ENCODE data around the gene GPR22.

Gene GPR22

GRCh38 chr7:107480932-107481331 lies 11.1 kb downstream of the GPR22 start:
- no peak for DNase-seq

- DNase-seq = no peak
These were observed 12.7 kb downstream of the GPR22 start for GRCh38 chr7:107482571-107482970.

DNA sequence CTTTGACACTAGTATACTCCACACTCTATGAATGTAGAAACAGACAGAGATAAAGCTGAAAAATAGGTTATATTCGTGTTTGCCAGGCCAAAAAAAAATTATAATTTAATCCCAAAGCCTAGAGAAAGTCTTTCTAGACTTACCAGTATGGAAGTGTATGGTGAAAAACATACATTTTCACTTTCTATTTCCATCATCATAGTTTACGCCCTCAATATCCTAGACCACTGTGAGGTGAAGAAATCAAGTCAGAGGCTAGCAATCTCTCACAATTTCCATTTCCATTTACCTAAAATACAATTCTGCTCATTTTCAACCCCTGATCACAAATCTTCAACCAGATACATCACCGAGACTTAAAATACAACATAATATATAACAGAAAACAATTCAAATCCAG lies 16.2 kb downstream of the GPR22 start:
- no peak for DNase-seq

- no peak for DNase-seq
These were observed 23.0 kb downstream of the GPR22 start for GRCh38 chr7:107492875-107493274.

DNA sequence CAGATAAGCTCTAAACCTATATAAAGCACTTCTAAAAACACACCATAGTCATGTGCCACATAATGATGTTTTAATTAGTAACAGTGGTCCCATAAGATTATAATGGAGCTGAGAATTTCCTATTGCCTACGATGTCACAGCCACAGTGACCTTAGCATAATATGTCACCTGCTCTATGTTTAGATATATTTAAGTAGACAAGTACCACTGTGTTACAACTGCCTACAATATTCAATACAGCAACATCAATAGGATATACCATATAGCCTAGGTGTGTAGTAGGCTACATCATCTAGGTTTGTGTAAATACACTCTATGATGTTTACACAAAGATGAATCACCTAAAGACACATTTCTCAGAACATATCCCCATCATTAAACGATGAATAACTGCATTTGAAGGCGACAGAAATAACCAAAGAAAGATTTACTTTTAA lies 24.5 kb downstream of the GPR22 start:
- DNase-seq = no peak

GRCh38 chr7:107494884-107495283 lies 25.0 kb downstream of the GPR22 start:
- no peak for DNase-seq

DNA sequence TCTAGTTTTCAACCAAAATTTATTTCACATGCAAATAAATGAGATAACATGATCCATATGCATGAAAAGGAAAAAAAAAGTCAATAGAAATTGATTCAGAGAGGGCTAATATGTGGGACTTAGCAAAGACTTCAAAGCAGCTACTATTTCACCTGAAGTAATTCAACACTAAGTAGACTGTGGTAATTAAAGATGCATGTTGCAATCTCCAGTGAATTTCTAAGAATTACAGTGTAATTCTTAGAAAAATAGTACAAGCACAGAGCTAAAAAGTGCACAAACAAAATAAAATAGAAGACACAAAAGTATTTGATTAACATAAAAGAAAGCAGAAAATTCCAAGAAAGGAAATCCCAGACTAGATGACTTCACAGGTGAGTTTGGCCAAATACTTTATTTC lies 25.7 kb downstream of the GPR22 start:
- no peak for DNase-seq

GRCh38 chr7:107499731-107500130 lies 29.9 kb downstream of the GPR22 start:
- DNase-seq = no peak

DNA sequence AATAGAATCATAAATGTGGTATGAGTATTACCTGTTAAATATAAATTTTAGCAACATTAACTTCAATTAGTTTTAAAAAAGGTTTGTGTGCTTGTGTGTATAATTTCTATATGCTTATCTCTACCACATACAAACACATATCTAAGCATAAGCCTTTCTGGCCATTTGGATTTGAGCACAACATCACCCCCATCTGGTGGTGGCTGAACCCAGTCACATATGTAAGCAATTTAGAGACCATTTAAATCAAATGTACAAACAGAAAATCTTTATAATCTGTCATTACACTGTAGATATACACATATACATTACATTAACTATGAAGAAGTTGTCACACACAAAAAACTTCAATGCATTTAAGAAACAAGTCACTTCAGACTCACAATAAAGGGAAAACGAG lies 31.7 kb downstream of the GPR22 start:
- no peak for DNase-seq

- no peak for DNase-seq
These were observed 32.3 kb downstream of the GPR22 start for GRCh38 chr7:107502154-107502553.

- no peak for DNase-seq
These were observed 32.9 kb downstream of the GPR22 start for GRCh38 chr7:107502797-107503196.

- DNase-seq = no peak
These were observed 33.8 kb downstream of the GPR22 start for GRCh38 chr7:107503687-107504086.

GRCh38 chr7:107505362-107505761 lies 35.5 kb downstream of the GPR22 start:
- DNase-seq = no peak

- no peak for DNase-seq
These were observed 36.3 kb downstream of the GPR22 start for GRCh38 chr7:107505997-107506673.

GRCh38 chr7:107506674-107507339 lies 37.0 kb downstream of the GPR22 start:
- DNase-seq = no peak
